ENCODE data around the gene ACOD1.

ACOD1 gene

DNA sequence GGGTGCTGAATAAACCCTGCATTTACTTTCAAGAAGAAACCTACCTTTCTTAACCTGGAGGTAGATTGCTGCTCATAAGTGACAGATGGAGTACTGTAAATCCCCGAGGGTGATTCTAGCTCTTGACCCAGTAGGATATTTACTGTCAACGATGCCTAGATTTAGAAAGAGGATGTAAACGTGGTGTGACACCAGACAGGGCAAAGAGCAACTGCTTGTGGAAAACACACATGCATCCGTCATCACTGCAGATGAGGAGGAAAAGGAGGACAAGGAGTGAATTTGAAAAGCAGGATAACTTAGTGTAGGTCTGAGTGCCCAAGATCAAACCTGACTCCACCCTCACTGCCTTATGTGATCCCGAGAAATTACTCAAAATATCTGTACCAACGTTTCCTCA is 33.8 kb downstream of the ACOD1 start:
- in situ Hi-C loops (cut with MboI; ENCODE audit: low sequenced_read_pairs), result no loop called here

DNA sequence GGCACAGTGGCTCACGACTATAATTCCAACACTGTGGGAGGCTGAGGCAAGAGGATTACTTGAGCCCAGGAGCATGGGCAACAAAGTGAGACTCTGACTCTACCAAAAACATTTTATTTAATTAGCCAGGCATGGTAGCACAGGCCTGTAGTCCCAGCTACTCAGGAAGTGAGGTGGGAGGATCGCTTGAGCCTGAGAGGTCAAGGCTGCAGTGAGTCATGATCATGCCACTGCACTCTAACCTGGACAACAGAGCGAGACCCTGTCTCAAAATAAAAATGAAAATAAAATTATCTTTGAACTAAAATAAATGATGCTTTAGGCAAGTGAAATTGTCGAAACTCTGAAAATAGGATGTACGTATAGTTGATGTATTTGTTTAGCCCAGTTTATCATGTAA is 35.4 kb downstream of the ACOD1 start:
- in situ Hi-C loops (cut with MboI; ENCODE audit: low sequenced_read_pairs), result no loop called here

DNA sequence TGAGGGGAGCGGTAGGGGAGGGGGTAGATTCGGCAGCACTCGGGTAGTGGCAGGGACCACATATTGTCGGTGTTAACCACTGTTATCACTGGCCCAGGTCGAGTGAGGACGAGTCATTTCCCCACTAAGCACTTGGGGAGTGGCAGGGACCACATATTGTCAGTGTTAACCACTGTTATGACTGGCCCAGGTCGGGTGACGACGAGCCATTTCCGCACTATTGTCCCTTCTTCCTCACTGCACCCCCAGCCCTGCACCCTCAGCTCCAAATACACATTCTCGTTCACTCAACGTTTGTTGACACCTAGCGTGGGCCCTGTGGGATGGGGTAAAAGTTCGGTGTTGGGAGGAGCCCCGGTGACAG is 43.1 kb downstream of the ACOD1 start:
- in situ Hi-C loops (cut with MboI; ENCODE audit: low sequenced_read_pairs), result no loop called here

DNA sequence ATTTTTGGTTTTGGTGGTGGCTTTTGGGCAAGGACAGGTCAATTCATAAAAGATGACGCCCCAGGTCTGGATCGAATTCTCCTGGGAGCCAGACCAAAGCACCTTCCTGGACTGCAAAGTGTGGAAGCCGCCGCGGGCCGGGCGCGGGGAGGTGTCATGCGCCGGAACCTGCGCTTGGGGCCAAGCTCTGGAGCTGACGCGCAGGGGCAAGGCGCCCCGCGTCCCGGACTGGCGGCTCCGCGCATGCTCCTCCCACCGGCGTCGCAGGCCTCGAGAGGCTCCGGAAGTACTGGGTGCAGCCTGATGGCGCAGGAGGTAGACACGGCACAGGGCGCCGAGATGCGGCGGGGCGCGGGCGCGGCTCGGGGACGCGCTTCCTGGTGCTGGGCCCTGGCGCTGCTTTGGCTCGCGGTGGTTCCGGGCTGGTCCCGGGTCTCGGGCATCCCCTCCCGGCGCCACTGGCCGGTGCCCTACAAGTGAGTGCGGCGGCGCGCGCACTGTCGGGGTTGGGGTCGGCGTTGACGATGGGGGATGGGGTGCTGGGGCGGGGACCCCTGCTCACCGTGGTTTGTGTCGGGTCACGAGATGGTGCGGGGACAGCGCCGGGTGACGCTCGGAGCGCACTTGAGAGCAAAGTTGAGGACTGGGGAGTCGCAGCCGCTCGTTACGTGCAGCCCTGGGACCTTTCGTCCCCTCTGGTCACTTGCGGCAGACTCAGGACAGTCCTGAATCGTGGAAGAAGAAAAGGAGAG is 43.7 kb downstream of the ACOD1 start, which contains the start of gene CLN5:
Gene CLN5 (plus strand): TSS at position 286 of the 752 bp plus-strand sequence. CDS start 18 bp downstream, at position 304.
- in situ Hi-C loops (cut with MboI; ENCODE audit: low sequenced_read_pairs), result no loop called here

DNA sequence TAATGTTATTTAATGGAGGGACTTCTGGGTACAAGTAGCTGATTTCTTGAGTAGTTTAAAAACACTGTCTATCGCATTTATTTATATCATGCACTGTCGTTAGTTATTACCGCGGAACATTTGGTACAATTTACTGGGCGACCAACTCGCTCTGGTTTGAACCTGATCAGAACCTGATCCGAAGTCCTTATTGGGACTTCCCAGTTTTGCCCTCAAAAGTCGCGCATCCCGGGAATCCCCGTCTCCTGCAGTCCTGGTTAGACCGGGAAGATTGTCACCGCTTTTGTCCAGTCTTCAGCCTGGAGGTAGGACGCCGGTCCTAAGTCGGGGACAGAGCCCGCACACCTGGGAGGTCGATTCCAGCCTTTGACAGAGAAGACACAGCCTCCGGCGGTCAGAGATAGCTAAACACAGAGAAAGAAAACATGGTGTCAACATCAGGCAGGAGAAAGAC is 44.3 kb downstream of the ACOD1 start:
- in situ Hi-C loops (cut with MboI; ENCODE audit: low sequenced_read_pairs), result no loop called here

DNA sequence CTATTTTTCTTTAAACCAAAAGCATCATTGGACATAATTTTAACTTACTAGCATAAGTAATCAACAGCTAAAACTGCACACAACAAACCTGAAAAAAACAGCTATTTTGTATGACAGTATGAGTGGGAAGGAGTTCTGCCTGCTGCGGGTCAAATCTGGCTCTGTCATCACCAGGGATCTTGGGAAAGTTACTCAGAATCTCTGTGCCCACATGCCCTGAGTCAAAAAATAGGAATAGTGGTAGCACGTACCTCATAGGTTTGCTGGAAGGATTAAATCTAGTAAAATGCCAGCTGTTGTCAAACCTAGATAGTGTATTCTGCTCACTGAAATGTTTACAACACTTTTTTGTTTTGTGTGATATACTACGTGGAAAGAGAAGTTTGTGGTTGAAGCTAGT is 44.7 kb downstream of the ACOD1 start:
- in situ Hi-C loops (cut with MboI; ENCODE audit: low sequenced_read_pairs), result no loop called here

DNA sequence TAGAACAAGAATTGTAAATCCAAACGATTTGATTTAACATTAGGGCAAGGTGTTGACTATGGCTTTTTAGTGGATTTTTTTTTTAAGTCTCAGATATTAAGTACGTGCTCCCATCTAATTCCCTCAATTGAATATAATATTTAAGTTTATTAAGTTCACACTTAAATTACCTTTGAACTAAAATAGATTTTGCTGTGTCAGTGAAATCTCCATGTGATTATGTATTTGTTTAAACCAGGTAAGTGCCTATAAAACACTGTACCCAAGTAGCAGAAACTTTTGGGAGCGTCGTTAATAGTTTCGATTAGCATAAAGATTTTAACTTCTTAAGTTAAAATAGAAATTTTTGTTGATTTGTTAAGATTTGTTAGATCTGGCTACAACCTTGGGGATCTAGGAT is 45.2 kb downstream of the ACOD1 start:
- in situ Hi-C loops (cut with MboI; ENCODE audit: low sequenced_read_pairs), result no loop called here

DNA sequence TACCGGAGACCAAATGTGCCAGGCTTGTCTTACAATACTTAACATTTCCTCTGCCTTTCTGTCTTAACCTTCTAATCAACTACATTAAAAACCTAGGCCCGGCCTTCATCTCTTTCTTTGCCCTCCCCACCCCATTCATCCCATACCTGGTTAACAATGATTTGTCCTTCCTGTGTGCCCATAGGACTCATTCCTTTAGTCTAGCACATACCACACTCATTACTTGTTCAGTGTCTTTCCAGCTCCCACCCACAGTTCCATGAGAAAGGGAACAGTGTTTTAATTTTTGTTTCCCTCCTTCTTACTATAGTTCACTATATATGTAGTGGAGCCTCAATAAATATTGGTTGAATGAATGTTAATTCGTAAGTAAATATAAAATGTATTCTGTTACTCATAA is 46.0 kb downstream of the ACOD1 start:
- in situ Hi-C loops (cut with MboI; ENCODE audit: low sequenced_read_pairs), result no loop called here

DNA sequence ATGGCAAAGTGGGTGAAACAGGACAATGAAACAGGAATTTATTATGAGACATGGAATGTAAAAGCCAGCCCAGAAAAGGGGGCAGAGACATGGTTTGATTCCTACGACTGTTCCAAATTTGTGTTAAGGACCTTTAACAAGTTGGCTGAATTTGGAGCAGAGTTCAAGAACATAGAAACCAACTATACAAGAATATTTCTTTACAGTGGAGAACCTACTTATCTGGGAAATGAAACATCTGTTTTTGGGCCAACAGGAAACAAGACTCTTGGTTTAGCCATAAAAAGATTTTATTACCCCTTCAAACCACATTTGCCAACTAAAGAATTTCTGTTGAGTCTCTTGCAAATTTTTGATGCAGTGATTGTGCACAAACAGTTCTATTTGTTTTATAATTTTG is 52.2 kb downstream of the ACOD1 start:
- in situ Hi-C loops (cut with MboI; ENCODE audit: low sequenced_read_pairs), result no loop called here

DNA sequence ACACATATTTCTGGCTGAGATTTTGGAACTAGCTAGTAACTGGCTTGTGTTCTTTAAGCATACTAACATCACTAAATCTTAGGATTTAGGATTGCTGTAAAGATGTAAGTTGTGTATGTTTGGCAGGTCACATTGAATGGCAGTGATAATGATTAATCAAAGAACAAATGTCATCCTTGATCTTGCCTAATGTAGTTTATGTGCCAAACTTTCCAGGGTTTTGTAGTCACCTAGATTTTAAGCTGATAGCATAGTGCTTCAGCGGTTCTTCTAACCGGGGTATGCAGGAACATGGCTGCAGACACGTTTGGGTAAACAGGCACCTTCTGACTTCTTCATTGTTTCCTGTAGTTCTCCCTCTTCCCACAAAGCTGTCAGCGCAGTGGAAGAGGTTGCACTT is 53.2 kb downstream of the ACOD1 start:
- in situ Hi-C loops (cut with MboI; ENCODE audit: low sequenced_read_pairs), result no loop called here

DNA sequence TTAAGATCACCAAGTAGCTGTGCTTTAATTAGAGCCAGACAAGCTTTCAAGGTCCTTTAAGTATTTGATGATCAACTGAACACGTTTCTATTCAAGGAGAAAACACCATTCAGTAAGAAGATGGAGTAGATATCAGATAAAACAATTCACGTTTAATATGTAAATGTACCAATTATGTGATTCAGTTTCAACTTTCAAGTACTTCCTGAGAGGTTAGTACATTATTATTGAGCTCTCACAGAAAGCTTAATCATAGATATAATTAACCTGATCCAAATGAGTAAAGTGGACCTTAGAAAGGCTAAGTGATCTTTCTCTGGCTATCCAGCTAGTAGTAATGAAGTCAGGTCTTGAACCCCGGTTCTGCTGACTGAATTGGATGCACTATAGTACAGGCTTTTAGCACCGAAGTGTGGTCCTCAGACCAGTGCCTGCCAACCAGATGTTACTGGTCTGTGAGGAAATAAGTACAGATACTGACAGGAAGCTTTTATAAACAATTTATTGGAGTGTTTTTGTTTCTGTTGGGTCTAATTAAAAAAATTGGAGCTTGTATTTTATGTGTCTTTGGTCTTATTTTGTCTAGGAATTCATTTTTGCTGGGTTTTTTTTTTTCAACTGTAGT is 53.8 kb downstream of the ACOD1 start:
- in situ Hi-C loops (cut with MboI; ENCODE audit: low sequenced_read_pairs), result no loop called here

DNA sequence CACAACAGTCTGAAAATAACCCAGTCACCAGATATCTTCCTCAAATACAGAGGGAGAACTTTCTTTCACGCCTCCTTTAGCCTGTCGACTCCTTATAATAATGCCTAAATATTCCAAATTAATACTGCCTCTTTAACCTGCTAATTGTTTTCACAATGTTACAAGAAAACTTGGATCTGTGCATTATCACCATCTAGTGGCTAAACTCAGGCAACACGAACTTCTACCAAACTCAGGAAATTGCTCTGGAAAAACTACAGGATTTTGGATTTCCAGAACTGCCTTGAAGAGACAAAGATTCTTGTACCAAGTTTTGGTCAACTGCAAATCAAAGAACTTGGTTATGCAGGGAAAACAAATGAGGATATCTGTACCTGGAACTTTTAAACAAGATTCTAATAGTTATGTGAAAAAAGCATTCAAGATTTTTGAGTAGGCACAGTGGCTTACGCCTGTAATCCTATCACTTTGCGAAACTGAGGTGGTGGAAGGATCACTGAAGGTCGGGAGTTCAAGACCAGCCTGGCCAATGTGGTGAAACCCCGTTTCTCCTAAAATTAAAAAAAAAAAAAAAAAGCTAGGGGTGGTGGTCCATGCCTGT is 54.4 kb downstream of the ACOD1 start:
- in situ Hi-C loops (cut with MboI; ENCODE audit: low sequenced_read_pairs), result no loop called here

Measured in HL-60/S4 treated with retinoic acid at 250 ng/mL for 4 days and 3 days (cell line).